ENCODE data around the gene SPAG5.

- TF ChIP-seq CTCF (IDR thresholded peaks at IDR 0.05) (no peak), EZH2 (IDR thresholded peaks at IDR 0.05) (no peak), EZH2phosphoT487 (IDR thresholded peaks at IDR 0.05) (no peak)
These were observed 57.4 kb downstream of the SPAG5 start for GRCh38 chr17:28541439-28541838.
